ENCODE measurements around the gene USP35. TPM values are rescaled to one million over a fixed set of nuclear protein-coding genes. Genes with fewer than 3 reads are reported as not detected.

The USP35 gene, protein sequence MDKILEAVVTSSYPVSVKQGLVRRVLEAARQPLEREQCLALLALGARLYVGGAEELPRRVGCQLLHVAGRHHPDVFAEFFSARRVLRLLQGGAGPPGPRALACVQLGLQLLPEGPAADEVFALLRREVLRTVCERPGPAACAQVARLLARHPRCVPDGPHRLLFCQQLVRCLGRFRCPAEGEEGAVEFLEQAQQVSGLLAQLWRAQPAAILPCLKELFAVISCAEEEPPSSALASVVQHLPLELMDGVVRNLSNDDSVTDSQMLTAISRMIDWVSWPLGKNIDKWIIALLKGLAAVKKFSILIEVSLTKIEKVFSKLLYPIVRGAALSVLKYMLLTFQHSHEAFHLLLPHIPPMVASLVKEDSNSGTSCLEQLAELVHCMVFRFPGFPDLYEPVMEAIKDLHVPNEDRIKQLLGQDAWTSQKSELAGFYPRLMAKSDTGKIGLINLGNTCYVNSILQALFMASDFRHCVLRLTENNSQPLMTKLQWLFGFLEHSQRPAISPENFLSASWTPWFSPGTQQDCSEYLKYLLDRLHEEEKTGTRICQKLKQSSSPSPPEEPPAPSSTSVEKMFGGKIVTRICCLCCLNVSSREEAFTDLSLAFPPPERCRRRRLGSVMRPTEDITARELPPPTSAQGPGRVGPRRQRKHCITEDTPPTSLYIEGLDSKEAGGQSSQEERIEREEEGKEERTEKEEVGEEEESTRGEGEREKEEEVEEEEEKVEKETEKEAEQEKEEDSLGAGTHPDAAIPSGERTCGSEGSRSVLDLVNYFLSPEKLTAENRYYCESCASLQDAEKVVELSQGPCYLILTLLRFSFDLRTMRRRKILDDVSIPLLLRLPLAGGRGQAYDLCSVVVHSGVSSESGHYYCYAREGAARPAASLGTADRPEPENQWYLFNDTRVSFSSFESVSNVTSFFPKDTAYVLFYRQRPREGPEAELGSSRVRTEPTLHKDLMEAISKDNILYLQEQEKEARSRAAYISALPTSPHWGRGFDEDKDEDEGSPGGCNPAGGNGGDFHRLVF
- 10 to 100 TPM; 10.8 to 12.1 TPM for total RNA-seq

DNA sequence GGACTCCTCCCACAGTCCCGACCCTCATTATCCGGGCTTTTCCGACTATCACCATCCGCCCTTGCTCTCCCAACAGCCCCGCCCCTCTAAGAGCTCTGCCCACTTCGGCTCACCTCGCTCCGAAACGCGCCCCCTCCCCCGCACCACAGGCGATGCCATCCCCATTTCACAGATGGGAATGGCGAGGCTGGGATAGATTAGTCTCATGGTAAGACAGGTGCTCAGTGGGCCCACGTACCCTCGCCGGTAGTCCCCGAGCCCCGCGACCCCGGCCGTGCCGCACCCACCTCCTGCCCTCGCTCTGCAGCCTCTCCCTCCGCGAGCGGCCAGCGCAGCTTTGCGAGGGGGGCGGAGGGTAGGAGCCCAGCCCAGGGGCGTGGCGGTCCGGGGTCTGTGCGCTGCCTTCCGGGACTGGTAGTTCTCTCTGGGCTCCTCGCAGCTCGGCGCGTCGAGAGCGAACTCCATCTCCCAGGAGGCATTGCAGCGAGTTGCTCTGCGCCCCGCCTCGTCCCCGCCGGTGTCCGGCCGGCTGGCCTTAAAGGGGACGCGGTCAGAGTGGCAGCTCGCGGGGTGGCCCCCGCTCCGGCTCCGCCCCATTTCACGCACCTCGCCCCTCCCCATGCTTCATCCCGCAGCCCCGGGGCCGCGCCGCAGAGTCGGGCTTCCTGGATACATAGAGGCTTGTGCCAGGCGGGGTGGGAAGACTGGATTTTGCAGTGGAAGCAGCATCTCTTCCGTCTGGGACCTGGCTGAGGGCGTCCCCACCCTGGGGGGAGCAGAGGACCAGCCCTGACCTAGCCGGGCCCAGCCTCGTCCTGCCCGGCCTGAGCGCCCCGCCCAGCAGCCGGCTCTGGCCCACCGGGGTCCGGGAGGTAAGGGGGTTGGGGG is at the start of gene USP35, which contains the start of gene KCTD21:
USP35 (plus strand) TSS at position 634 of the 888 bp plus-strand sequence. CDS start 7,327 bp downstream, outside the sequence.
KCTD21 (minus strand) TSS at position 341 of the 888 bp plus-strand sequence. CDS start 14,072 bp downstream, outside the sequence.
- H3K9me3 Mint-ChIP-seq = no peaks in the 10 kb centered on the region
- CTCF ChIA-PET = interaction anchor here (0.9 to 1.8 kb wide), 7 partner anchors 43 to 376 kb away, joined by 3 to 16 read pairs (median 4); partner anchors contain the start of gene ALG8
- peaks cover 48% of the 10 kb centered on the region for H3K4me1 Mint-ChIP-seq
- no peaks in the 10 kb centered on the region for H3K27me3 Mint-ChIP-seq
- POLR2A ChIA-PET = interaction anchor here (0.6 to 3.9 kb wide), 12 partner anchors 11 to 386 kb away, joined by 3 to 27 read pairs (median 4); partner anchors contain the start of genes ALG8, INTS4, NARS2 and RSF1
- DNase-seq = peak; percentile 93
- H3K4me3 Mint-ChIP-seq = peak within 1 kb of the TSS; percentile 98
- peaks cover 2% of the 10 kb centered on the region for H3K36me3 Mint-ChIP-seq (ENCODE audit: low read depth)
- peak within 1 kb of the TSS; percentile 82 for H3K27ac Mint-ChIP-seq

DNA sequence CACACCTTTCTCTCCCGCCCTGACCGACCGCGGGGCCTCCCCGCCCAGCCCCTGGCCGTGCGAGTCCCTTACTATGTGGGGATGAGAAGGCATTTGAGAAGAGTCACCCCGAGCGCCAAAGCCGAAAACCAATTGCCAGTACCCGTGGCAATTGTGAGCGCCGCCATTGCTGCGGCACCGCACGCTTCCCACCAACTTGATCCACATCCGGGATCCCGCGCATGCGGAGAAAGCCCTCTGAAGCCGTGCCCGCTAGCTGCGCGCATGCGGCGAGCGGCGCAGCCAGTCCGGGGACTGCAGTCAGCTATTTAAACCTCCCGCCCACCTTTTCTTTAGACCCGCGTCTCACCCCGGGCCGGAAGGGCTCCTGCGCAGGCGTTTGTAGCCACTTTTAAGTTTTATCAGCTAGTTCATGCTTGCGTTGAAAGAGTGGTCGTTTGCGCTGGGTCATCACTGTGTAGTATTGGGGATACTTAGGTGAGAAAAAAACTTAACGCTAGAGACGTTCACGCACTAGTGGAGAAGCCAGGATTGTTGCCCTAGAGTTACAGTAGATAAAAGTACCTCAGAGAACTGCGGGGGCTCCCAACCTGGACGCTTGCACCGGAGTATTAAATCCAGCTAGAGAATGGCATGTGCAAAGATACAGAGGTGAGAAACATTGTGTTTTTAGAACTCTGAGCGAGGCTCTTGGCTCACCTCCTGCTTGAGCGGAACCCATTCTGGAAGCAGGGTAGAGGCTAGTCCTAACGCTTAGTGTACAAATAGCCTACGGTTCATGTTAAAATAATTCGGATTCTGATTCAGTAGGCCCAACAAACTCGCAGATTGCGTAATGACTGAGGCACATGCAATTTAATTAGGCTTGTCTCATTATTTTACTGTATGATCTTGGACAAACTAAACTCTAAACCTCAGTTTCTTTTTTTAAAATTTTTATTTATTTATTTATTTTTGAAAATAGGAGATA is 49.0 kb upstream of the USP35 start, which contains the start of gene ALG8:
ALG8 (minus strand) TSS at position 205 of the 970 bp plus-strand sequence; CDS start at position 167, 38 bp downstream.
- POLR2A ChIA-PET = interaction anchor here (0.9 to 3.4 kb wide), 20 partner anchors 8 to 435 kb away, joined by 3 to 27 read pairs (median 4); partner anchors contain the start of genes GAB2, INTS4, KCTD21 and NARS2
- H3K9me3 Mint-ChIP-seq = peaks cover 2% of the 10 kb centered on the region
- peaks cover 52% of the 10 kb centered on the region for H3K4me1 Mint-ChIP-seq
- H3K27ac Mint-ChIP-seq = peak within 1 kb of the TSS; percentile 91
- peaks cover 50% of the 10 kb centered on the region for H3K36me3 Mint-ChIP-seq (ENCODE audit: low read depth)
- CTCF ChIA-PET = interaction anchor here (0.7 to 3.0 kb wide), 8 partner anchors 11 to 434 kb away, joined by 3 to 20 read pairs (median 5); partner anchors contain the start of genes INTS4, KCTD21, NARS2 and USP35
- no peaks in the 10 kb centered on the region for H3K27me3 Mint-ChIP-seq
- peak within 1 kb of the TSS; percentile 85 for H3K4me3 Mint-ChIP-seq
- peak; percentile 96 for DNase-seq

DNA sequence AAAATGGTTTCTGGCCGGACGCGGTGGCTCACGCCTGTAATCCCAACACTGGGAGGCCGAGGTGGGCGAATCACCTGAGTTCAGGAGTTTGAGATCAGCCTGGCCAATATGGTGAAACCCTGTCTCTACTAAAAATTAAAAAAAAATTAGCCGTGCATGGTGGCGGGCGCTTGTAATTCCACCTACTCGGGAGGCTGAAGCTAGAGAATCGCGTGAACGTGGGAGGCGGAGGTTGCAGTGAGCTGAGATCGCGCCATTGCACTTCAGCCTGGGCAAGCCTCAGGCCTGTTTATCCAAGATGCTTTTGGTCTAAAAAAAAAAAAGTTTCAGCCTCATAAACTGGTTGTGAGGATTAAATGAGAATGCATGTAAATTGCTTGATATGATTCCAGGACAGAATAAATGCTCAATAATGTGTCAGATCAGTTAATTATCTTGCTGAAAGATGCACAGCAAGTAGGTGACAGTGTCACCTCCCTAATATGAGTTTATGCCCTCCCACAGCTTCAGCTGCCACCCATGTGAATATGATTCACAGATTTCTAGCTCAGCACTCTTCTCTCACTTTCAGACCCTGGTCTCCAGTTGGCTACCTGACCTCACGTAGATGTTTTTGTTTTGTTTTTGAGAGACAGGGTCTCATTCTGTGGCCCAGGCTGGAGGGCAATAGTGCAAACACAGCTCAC is 48.2 kb upstream of the USP35 start:
- ChIA-PET POLR2A (interaction anchor here (0.6 to 3.4 kb wide), 10 partner anchors 46 to 420 kb away, joined by 3 to 27 read pairs (median 9); partner anchors contain the start of genes GAB2, INTS4, KCTD21 and NDUFC2), CTCF (interaction anchor here (1.5 to 3.0 kb wide), 5 partner anchors 11 to 424 kb away, joined by 3 to 20 read pairs (median 10); partner anchors contain the start of genes INTS4, KCTD21 and USP35)
- H3K4me3 Mint-ChIP-seq = peak overlapping the region; percentile 85
- H3K9me3 Mint-ChIP-seq = peaks cover 2% of the 10 kb centered on the region
- H3K4me1 Mint-ChIP-seq = peaks cover 51% of the 10 kb centered on the region
- peaks cover 48% of the 10 kb centered on the region for H3K36me3 Mint-ChIP-seq (ENCODE audit: low read depth)
- H3K27me3 Mint-ChIP-seq = no peaks in the 10 kb centered on the region
- no peak for DNase-seq
- peak overlapping the region; percentile 59 for H3K27ac Mint-ChIP-seq

DNA sequence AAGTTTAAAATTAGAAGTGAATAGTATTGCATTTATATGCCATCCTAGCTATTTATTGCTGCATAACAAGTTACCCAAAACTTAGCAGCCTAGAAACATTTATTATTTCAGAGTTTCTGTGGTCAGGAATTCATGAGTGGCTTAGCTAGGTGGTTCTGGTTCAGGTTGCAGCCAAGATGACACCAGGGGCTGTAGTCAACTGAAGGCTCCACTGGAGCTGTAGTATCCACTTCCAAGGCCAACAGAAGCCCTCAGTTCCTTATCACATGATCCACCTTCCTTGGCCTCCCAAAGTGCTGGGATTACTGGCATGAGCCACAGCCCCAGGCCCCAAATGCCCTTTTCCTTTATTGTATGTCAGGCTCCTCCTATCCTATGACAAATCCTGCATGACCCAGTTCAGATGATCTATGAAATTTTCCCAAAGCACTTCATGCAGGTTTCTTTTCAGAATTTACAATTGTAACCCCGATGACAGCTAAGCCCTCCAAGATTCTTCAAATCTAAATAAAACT is 43.2 kb upstream of the USP35 start:
- Mint-ChIP-seq H3K4me3 (no peak overlapping the region), H3K27ac (no peak overlapping the region)

DNA sequence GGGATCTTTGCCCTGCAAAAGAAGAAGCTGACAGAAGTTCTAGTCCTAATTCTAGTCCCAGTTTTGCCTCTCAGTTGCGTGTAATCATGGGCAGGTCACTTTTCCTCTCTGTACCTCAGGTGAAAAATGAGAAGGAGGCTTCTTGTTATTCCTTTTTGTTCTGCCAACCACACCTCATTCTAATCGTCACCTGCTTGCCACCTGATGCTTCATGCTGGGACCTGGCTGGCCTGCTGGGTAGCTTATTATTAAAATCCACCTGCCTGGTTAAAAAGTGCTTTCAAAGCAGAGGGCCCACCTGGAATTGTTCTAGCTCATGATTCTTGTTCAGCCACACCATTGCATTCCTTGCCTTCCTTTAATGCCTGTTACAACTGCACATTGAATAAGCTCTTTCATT is 40.9 kb upstream of the USP35 start:
- CTCF ChIA-PET = interaction anchor here (0.7 kb wide), 2 partner anchors 12 to 420 kb away, joined by 3 to 4 read pairs; no protein-coding TSS in a partner anchor
- peaks cover 9% of the 10 kb centered on the region for H3K36me3 Mint-ChIP-seq (ENCODE audit: low read depth)
- no peaks in the 10 kb centered on the region for H3K27me3 Mint-ChIP-seq
- H3K27ac Mint-ChIP-seq = no peak overlapping the region
- H3K9me3 Mint-ChIP-seq = no peaks in the 10 kb centered on the region
- POLR2A ChIA-PET = interaction anchor here (1.4 kb wide), 1 partner anchor 8 kb away, joined by 3 read pairs; the partner anchor contains the start of gene ALG8
- H3K4me3 Mint-ChIP-seq = no peak overlapping the region
- no peak for DNase-seq
- H3K4me1 Mint-ChIP-seq = peaks cover 3% of the 10 kb centered on the region

More for the DNA sequence above, 43.2 kb upstream of the USP35 start:
- no peak for DNase-seq
- no peaks in the 10 kb centered on the region for H3K9me3 Mint-ChIP-seq
- H3K4me1 Mint-ChIP-seq = peaks cover 14% of the 10 kb centered on the region
- H3K27me3 Mint-ChIP-seq = no peaks in the 10 kb centered on the region
- ChIA-PET CTCF (interaction anchor here (1.2 kb wide), 1 partner anchor 43 kb away, joined by 3 read pairs; the partner anchor contains the start of genes KCTD21 and USP35), POLR2A (interaction anchor here (1.2 kb wide), 1 partner anchor 43 kb away, joined by 4 read pairs; the partner anchor contains the start of genes KCTD21 and USP35)
- peaks cover 14% of the 10 kb centered on the region for H3K36me3 Mint-ChIP-seq (ENCODE audit: low read depth)

DNA sequence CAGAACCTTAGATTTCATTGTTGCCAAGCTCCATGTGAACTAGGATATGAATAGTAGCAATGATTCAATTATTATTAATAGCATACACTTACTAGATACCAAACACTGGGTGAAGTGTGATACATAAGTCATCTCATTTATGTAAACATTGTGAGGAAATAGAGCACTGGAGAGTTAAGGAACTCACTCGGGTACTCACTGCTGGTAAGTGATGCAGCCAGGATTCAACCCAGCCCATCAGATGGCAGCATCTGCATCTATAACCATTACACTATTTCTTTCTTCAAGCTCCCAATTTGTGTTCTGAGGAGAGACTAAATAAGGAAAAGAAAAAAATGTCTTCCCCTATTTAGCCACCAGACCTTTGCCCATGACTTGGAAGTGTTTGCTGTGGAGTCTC is 39.1 kb upstream of the USP35 start:
- Mint-ChIP-seq H3K9me3 (no peaks in the 10 kb centered on the region), H3K36me3 (ENCODE audit: low read depth) (peaks cover 6% of the 10 kb centered on the region), H3K27me3 (no peaks in the 10 kb centered on the region), H3K4me1 (no peaks in the 10 kb centered on the region), H3K27ac (no peak overlapping the region), H3K4me3 (no peak overlapping the region)
- no peak for DNase-seq
- CTCF ChIA-PET = interaction anchor here (0.6 to 1.3 kb wide), 2 partner anchors 415 to 1161 kb away, joined by 3 to 6 read pairs; no protein-coding TSS in a partner anchor
- POLR2A ChIA-PET = interaction anchor here (0.6 to 1.2 kb wide), 2 partner anchors 10 to 19 kb away, joined by 3 to 4 read pairs; partner anchors contain the start of gene ALG8

DNA sequence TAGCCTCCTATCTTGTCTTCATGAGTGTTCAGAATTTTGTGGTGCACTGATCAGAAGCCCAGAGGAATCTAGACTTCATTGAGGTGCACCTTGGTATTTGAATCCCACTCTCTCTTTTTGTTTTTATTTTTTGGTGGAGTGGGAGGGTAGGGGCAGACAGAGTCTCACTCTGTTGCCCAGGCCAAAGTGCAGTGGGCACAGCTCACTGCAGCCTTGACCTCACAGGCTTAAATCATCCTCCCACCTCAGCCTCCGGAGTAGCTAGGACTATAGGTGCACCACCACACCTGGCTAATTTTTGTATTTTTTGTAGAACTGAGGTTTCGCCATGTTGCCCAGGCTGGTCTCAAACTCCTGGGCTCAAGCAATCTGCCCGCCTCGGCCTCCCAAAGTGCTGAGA is 38.4 kb upstream of the USP35 start:
- no peaks in the 10 kb centered on the region for H3K27me3 Mint-ChIP-seq
- H3K9me3 Mint-ChIP-seq = no peaks in the 10 kb centered on the region
- H3K4me1 Mint-ChIP-seq = no peaks in the 10 kb centered on the region
- no peak overlapping the region for H3K4me3 Mint-ChIP-seq
- H3K27ac Mint-ChIP-seq = no peak overlapping the region
- ChIA-PET POLR2A (interaction anchor here (0.6 to 1.2 kb wide), 2 partner anchors 11 to 18 kb away, joined by 3 to 4 read pairs; partner anchors contain the start of gene ALG8), CTCF (interaction anchor here (1.3 to 1.7 kb wide), 2 partner anchors 11 to 414 kb away, joined by 6 read pairs; partner anchors contain the start of gene ALG8)
- DNase-seq = no peak
- peaks cover 6% of the 10 kb centered on the region for H3K36me3 Mint-ChIP-seq (ENCODE audit: low read depth)

DNA sequence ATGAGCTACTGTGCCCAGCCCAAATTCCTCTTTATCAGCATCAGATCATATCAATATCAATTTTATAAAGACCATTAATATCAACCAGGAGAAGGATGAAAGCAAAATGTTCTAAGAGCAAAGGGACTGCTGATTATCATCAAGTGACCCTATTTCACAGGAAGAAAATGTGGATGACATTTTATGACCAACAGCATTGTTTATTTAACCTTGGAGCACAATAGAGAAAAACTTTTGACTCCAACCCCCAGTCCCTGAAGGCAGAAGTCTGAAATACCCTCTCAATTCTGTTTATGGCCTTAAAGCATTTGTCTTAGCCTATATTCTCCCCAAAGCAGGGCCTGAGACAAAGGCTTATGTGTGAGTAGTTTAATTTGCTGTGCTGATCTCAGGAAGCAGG is 38.0 kb upstream of the USP35 start:
- POLR2A ChIA-PET = no interaction called here

DNA sequence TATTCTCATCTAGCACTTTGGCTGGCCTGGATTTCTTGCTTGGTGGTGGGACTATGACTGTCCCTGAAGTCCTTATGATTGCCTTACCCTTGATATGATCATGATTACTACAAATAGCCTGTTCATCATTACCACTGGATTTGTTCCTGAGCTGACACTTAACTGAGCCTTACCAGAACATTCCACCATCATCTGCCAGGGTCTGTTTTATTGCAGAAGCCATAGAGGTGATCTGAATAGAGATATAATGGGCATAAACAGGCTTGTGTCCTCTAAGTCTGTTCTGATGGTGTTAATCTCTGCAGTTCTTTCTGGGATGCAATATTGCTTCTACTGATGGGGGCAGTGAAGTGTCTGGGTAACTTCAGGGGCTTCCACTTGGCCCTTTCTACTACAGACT is 36.9 kb upstream of the USP35 start:
- Mint-ChIP-seq H3K4me3 (no peak overlapping the region), H3K36me3 (ENCODE audit: low read depth) (peaks cover 6% of the 10 kb centered on the region), H3K27ac (no peak overlapping the region), H3K9me3 (no peaks in the 10 kb centered on the region), H3K4me1 (no peaks in the 10 kb centered on the region), H3K27me3 (no peaks in the 10 kb centered on the region)
- ChIA-PET POLR2A (no interaction called here), CTCF (interaction anchor here (1.7 kb wide), 1 partner anchor 12 kb away, joined by 6 read pairs; the partner anchor contains the start of gene ALG8)
- DNase-seq = no peak

More for the DNA sequence above, 38.0 kb upstream of the USP35 start:
- Mint-ChIP-seq H3K27me3 (no peaks in the 10 kb centered on the region), H3K36me3 (ENCODE audit: low read depth) (peaks cover 6% of the 10 kb centered on the region), H3K27ac (no peak overlapping the region), H3K9me3 (no peaks in the 10 kb centered on the region), H3K4me3 (no peak overlapping the region), H3K4me1 (no peaks in the 10 kb centered on the region)
- CTCF ChIA-PET = interaction anchor here (1.7 kb wide), 1 partner anchor 11 kb away, joined by 6 read pairs; the partner anchor contains the start of gene ALG8
- no peak for DNase-seq
